ENCODE data around the gene ADAMTS12.

ADAMTS12 gene

DNA sequence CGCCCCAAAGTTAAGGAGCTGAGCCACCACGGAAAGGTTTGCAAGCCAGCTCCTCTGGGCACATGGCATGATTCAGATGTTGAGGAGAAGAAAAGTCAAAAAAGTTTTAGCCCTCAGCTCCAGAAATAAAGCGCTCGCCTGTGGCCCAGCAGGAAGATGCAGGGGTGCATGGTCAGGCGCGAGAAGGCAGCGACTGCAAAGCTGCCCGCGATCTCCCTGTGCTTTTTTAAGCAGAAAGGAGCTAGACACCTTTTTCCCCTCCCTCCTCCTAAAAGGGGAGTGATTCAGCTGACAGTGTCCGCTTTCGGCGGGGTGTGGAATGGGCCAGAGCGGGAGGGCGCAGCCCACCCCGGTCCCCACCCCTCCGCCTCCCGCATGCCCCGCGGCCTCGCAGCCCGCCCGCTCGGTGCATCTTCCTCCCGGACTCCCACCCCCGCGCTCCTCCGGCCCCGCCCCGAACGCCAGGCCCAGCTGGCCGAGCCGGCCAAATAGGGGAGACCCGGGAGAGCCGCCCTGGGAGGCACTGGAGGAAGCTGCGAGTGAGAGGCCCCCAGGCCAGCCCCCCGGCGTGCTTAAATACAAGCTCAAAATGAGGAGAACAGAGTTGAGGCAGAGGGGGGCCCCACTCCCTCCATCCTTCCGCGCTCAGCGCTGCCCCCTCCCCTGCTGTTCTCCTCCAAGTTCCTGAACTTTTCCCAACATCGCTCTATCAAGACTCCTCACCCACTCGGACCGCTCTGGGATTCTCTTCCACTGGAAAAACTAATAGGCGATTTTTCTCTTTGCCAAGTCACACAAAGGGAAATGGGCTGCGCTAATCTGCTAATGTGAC, at the start of gene ADAMTS12:
ADAMTS12 (minus strand) TSS at position 203 of the 832 bp plus-strand sequence; CDS start at position 69, 134 bp downstream.
- Histone ChIP-seq H3K27me3 (ENCODE audit: control insufficient read depth, insufficient read depth, low read length) (peaks cover 2% of the 10 kb centered on the region), H3K4me1 (ENCODE audit: control insufficient read depth, insufficient read depth, low read length) (peaks cover 32% of the 10 kb centered on the region), H3K9ac (ENCODE audit: low read depth, low read length) (peak within 1 kb of the TSS; percentile 74), H3K27ac (ENCODE audit: low read depth, low read length) (peak within 1 kb of the TSS; percentile 57), H3K9me3 (ENCODE audit: control insufficient read depth, insufficient read depth, low read length) (no peaks in the 10 kb centered on the region), H3K4me3 (ENCODE audit: low read depth, low read length) (peak within 1 kb of the TSS; percentile 81), H3K36me3 (ENCODE audit: control insufficient read depth, insufficient read depth, low read length) (no peaks in the 10 kb centered on the region)

GRCh38 chr5:33941090-33941489, 49.3 kb upstream of the ADAMTS12 start:
- Histone ChIP-seq H3K4me3 (ENCODE audit: low read depth, low read length) (no peak overlapping the region), H3K9ac (ENCODE audit: low read depth, low read length) (no peak overlapping the region), H3K9me3 (ENCODE audit: control insufficient read depth, insufficient read depth, low read length) (no peaks in the 10 kb centered on the region), H3K27ac (ENCODE audit: low read depth, low read length) (no peak overlapping the region), H3K4me1 (ENCODE audit: control insufficient read depth, insufficient read depth, low read length) (peaks cover 3% of the 10 kb centered on the region; the same call in 1 of the 2 replicates), H3K27me3 (ENCODE audit: control insufficient read depth, insufficient read depth, low read length) (peaks cover 17% of the 10 kb centered on the region), H3K36me3 (ENCODE audit: control insufficient read depth, insufficient read depth, low read length) (no peaks in the 10 kb centered on the region)

- H3K9ac ChIP-seq (ENCODE audit: low read depth, low read length) = no peak overlapping the region
- no peaks in the 10 kb centered on the region for H3K9me3 ChIP-seq (ENCODE audit: control insufficient read depth, insufficient read depth, low read length)
Measured at GRCh38 chr5:33939556-33940262, 47.9 kb upstream of the ADAMTS12 start.

DNA sequence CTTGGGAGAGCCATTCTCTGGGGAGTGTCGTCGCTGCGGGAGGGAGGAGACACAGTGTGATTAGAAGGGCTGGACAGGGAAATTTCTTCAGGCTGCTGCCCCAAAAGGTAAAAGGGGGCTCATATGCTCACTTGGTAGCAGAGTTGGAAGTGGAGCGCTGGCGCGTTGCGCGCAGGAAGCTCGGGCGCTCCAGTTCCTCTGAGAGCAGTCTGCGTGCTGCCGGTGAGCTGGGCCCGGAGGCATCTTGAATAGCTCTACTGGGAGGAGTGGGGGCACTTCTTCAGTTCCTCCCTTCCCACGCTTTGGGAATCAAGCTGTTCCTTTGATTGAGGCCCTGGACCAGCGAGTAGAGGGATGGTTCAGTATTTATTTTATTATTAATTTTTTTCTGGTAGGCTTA, 47.1 kb upstream of the ADAMTS12 start:
- Histone ChIP-seq H3K36me3 (ENCODE audit: control insufficient read depth, insufficient read depth, low read length) (no peaks in the 10 kb centered on the region), H3K4me3 (ENCODE audit: low read depth, low read length) (no peak overlapping the region), H3K9ac (ENCODE audit: low read depth, low read length) (no peak overlapping the region), H3K4me1 (ENCODE audit: control insufficient read depth, insufficient read depth, low read length) (no peaks in the 10 kb centered on the region), H3K27me3 (ENCODE audit: control insufficient read depth, insufficient read depth, low read length) (peaks cover 18% of the 10 kb centered on the region), H3K9me3 (ENCODE audit: control insufficient read depth, insufficient read depth, low read length) (no peaks in the 10 kb centered on the region), H3K27ac (ENCODE audit: low read depth, low read length) (no peak overlapping the region)

More at GRCh38 chr5:33939556-33940262, 47.9 kb upstream of the ADAMTS12 start:
- H3K27me3 ChIP-seq (ENCODE audit: control insufficient read depth, insufficient read depth, low read length) = peaks cover 18% of the 10 kb centered on the region
- H3K4me1 ChIP-seq (ENCODE audit: control insufficient read depth, insufficient read depth, low read length) = peaks cover 2% of the 10 kb centered on the region; the same call in 1 of the 2 replicates
- no peak overlapping the region for H3K4me3 ChIP-seq (ENCODE audit: low read depth, low read length)
- H3K36me3 ChIP-seq (ENCODE audit: control insufficient read depth, insufficient read depth, low read length) = no peaks in the 10 kb centered on the region
- no peak overlapping the region for H3K27ac ChIP-seq (ENCODE audit: low read depth, low read length)

GRCh38 chr5:33938507-33938796, 46.7 kb upstream of the ADAMTS12 start:
- H3K27me3 ChIP-seq (ENCODE audit: control insufficient read depth, insufficient read depth, low read length) = peaks cover 18% of the 10 kb centered on the region
- H3K4me1 ChIP-seq (ENCODE audit: control insufficient read depth, insufficient read depth, low read length) = no peaks in the 10 kb centered on the region
- no peaks in the 10 kb centered on the region for H3K36me3 ChIP-seq (ENCODE audit: control insufficient read depth, insufficient read depth, low read length)
- H3K9ac ChIP-seq (ENCODE audit: low read depth, low read length) = no peak overlapping the region
- H3K27ac ChIP-seq (ENCODE audit: low read depth, low read length) = no peak overlapping the region
- no peak overlapping the region for H3K4me3 ChIP-seq (ENCODE audit: low read depth, low read length)
- H3K9me3 ChIP-seq (ENCODE audit: control insufficient read depth, insufficient read depth, low read length) = no peaks in the 10 kb centered on the region

- Histone ChIP-seq H3K27me3 (ENCODE audit: control insufficient read depth, insufficient read depth, low read length) (peaks cover 18% of the 10 kb centered on the region), H3K9me3 (ENCODE audit: control insufficient read depth, insufficient read depth, low read length) (no peaks in the 10 kb centered on the region), H3K9ac (ENCODE audit: low read depth, low read length) (no peak overlapping the region), H3K36me3 (ENCODE audit: control insufficient read depth, insufficient read depth, low read length) (no peaks in the 10 kb centered on the region), H3K4me1 (ENCODE audit: control insufficient read depth, insufficient read depth, low read length) (no peaks in the 10 kb centered on the region), H3K4me3 (ENCODE audit: low read depth, low read length) (no peak overlapping the region), H3K27ac (ENCODE audit: low read depth, low read length) (no peak overlapping the region)
Measured at GRCh38 chr5:33937707-33938506, 46.1 kb upstream of the ADAMTS12 start.

GRCh38 chr5:33937017-33937706, 45.4 kb upstream of the ADAMTS12 start:
- H3K9me3 ChIP-seq (ENCODE audit: control insufficient read depth, insufficient read depth, low read length) = no peaks in the 10 kb centered on the region
- no peaks in the 10 kb centered on the region for H3K4me1 ChIP-seq (ENCODE audit: control insufficient read depth, insufficient read depth, low read length)
- H3K4me3 ChIP-seq (ENCODE audit: low read depth, low read length) = no peak overlapping the region
- no peaks in the 10 kb centered on the region for H3K36me3 ChIP-seq (ENCODE audit: control insufficient read depth, insufficient read depth, low read length)
- H3K27ac ChIP-seq (ENCODE audit: low read depth, low read length) = no peak overlapping the region
- H3K9ac ChIP-seq (ENCODE audit: low read depth, low read length) = no peak overlapping the region
- peaks cover 18% of the 10 kb centered on the region for H3K27me3 ChIP-seq (ENCODE audit: control insufficient read depth, insufficient read depth, low read length)

DNA sequence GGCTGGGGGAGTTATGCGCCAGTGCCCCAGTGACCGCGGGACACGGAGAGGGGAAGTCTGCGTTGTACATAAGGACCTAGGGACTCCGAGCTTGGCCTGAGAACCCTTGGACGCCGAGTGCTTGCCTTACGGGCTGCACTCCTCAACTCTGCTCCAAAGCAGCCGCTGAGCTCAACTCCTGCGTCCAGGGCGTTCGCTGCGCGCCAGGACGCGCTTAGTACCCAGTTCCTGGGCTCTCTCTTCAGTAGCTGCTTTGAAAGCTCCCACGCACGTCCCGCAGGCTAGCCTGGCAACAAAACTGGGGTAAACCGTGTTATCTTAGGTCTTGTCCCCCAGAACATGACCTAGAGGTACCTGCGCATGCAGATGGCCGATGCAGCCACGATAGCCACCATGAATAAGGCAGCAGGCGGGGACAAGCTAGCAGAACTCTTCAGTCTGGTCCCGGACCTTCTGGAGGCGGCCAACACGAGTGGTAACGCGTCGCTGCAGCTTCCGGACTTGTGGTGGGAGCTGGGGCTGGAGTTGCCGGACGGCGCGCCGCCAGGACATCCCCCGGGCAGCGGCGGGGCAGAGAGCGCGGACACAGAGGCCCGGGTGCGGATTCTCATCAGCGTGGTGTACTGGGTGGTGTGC, 44.7 kb upstream of the ADAMTS12 start, which contains the start of gene RXFP3:
RXFP3 (plus strand) TSS at position 6 of the 636 bp plus-strand sequence; CDS start at position 361, 355 bp downstream.
- Histone ChIP-seq H3K9ac (ENCODE audit: low read depth, low read length) (no peak within 1 kb of the TSS), H3K27ac (ENCODE audit: low read depth, low read length) (no peak within 1 kb of the TSS), H3K9me3 (ENCODE audit: control insufficient read depth, insufficient read depth, low read length) (no peaks in the 10 kb centered on the region), H3K27me3 (ENCODE audit: control insufficient read depth, insufficient read depth, low read length) (peaks cover 18% of the 10 kb centered on the region), H3K4me1 (ENCODE audit: control insufficient read depth, insufficient read depth, low read length) (peaks cover 6% of the 10 kb centered on the region), H3K4me3 (ENCODE audit: low read depth, low read length) (peak within 1 kb of the TSS; percentile 75), H3K36me3 (ENCODE audit: control insufficient read depth, insufficient read depth, low read length) (no peaks in the 10 kb centered on the region)

- Histone ChIP-seq H3K4me1 (ENCODE audit: control insufficient read depth, insufficient read depth, low read length) (peaks cover 11% of the 10 kb centered on the region), H3K27me3 (ENCODE audit: control insufficient read depth, insufficient read depth, low read length) (peaks cover 18% of the 10 kb centered on the region), H3K9me3 (ENCODE audit: control insufficient read depth, insufficient read depth, low read length) (no peaks in the 10 kb centered on the region), H3K9ac (ENCODE audit: low read depth, low read length) (no peak overlapping the region), H3K4me3 (ENCODE audit: low read depth, low read length) (peak overlapping the region; percentile 75), H3K36me3 (ENCODE audit: control insufficient read depth, insufficient read depth, low read length) (no peaks in the 10 kb centered on the region), H3K27ac (ENCODE audit: low read depth, low read length) (no peak overlapping the region)
Measured at GRCh38 chr5:33936004-33936380, 44.2 kb upstream of the ADAMTS12 start.

- Histone ChIP-seq H3K9me3 (ENCODE audit: control insufficient read depth, insufficient read depth, low read length) (no peaks in the 10 kb centered on the region), H3K4me3 (ENCODE audit: low read depth, low read length) (no peak overlapping the region), H3K9ac (ENCODE audit: low read depth, low read length) (no peak overlapping the region), H3K27ac (ENCODE audit: low read depth, low read length) (no peak overlapping the region), H3K36me3 (ENCODE audit: control insufficient read depth, insufficient read depth, low read length) (no peaks in the 10 kb centered on the region), H3K27me3 (ENCODE audit: control insufficient read depth, insufficient read depth, low read length) (peaks cover 18% of the 10 kb centered on the region), H3K4me1 (ENCODE audit: control insufficient read depth, insufficient read depth, low read length) (peaks cover 29% of the 10 kb centered on the region)
Measured at GRCh38 chr5:33934176-33934575, 42.4 kb upstream of the ADAMTS12 start.
